Upper lobe of left lung (tissue), 6 donors: Measurements from ENCODE around the gene CDHR2. TPM values are rescaled to one million over a fixed set of nuclear protein-coding genes. Genes with fewer than 3 reads are reported as not detected.

ENCODE experiments used
- ATAC-seq, 2 donors: fragments of 200-7000 bp; cut with Tn5 transposase; one replicate each; pipeline ENCODE4 v1.9.1; 2022; ENCODE audit warnings: mild to moderate bottlenecking in 2 of 2, moderate library complexity in 2 of 2; ENCODE audit not compliant: low FRiP score in 2 of 2
- DNase-seq, 2 donors: peaks; one replicate each; pipeline ENCODE4 v3.0.0-alpha.2; 2019 to 2020
- H3K27ac ChIP-seq, 4 donors: fragments of 200-600 bp; sonication (generic); one replicate each; pipeline ENCODE4 v1.5.1; 2016 to 2019
- H3K27me3 ChIP-seq, 4 donors: fragments of 200-600 bp; sonication (generic); one replicate each; pipeline ENCODE4 v1.5.1; 2017 to 2019
- H3K36me3 ChIP-seq, 4 donors: fragments of 200-600 bp; sonication (generic); one replicate each; pipeline ENCODE4 v1.5.1; 2016 to 2019
- H3K4me1 ChIP-seq, 4 donors: fragments of 200-600 bp; sonication (generic); one replicate each; pipeline ENCODE4 v1.5.1; 2018 to 2019
- H3K4me3 ChIP-seq, 4 donors: fragments of 200-600 bp; sonication (generic); one replicate each; pipeline ENCODE4 v1.5.1; 2017 to 2019; ENCODE audit warnings: mild to moderate bottlenecking in 2 of 4, moderate library complexity in 1 of 4
- H3K9me3 ChIP-seq, 4 donors: fragments of 200-600 bp; sonication (generic); one replicate each; pipeline ENCODE4 v1.5.1; 2018 to 2019
- CTCF ChIP-seq, 6 experiments: fragments of 450-650 bp in 4 of 6; fragments of 200-600 bp in 2 of 6; sonication (generic) in 2 of 6; IDR thresholded peaks; one replicate each; pipeline ENCODE4 v1.5.1; 2016 to 2019; ENCODE audit warnings: antibody characterized with exemption in 6 of 6
- EP300 ChIP-seq, 4 donors: sonication (generic); formaldehyde crosslinking; IDR thresholded peaks; one replicate each; pipeline ENCODE4 v1.5.1; 2017; ENCODE audit warnings: antibody characterized with exemption in 4 of 4, control low read depth in 2 of 4
- POLR2A ChIP-seq, 4 donors: fragments of 450-650 bp; IDR thresholded peaks; one replicate each; pipeline ENCODE4 v1.5.1; 2016 to 2017; ENCODE audit warnings: antibody characterized with exemption in 4 of 4, mild to moderate bottlenecking in 2 of 4
- POLR2AphosphoS5 ChIP-seq, 2 donors: sonication (generic); formaldehyde crosslinking; IDR thresholded peaks; one replicate each; pipeline ENCODE4 v1.5.1; 2017; ENCODE audit warnings: antibody characterized with exemption in 2 of 2
- WGBS, 2 donors: methylation state at CpG; one replicate each; pipeline ENCODE4 v1.1.5; 2017 to 2018; 5-methylcytosine and 5-hydroxymethylcytosine counted together
- total RNA-seq, 6 donors: library from RNA; depleted of rRNA in 4 of 6; stranded (reverse); fragments of >200 nt in 4 of 6; gene quantifications; one replicate each; pipeline versions ENCODE4 v1.1.0 to v1.2.1, GENCODE V29; 2016 to 2021
- donor health status: DM: no; HTN: no; CAD: no; lungs with moderate emphysema.
- donor health status: DM: no; HTN: yes; CAD: no; lungs with severe emphysema.

CDHR2 gene
- total RNA-seq, 6 donors from 2014 or later = 0.30 to 0.34 TPM; not detected in 4

- no peak overlapping the region for H3K4me3 ChIP-seq
- peaks cover 0 to 37% (median 28%) of the 10 kb centered on the region in 4 donors for H3K27me3 ChIP-seq
- DNase-seq (no peak), ATAC-seq (no peak)
- H3K27ac ChIP-seq = no peak overlapping the region
- 57 to 63% methylated on average over 7 of the region's 7 CpGs for WGBS, 2 donors
- H3K9me3 ChIP-seq = no peaks in the 10 kb centered on the region
- no peaks in the 10 kb centered on the region for H3K36me3 ChIP-seq
- TF ChIP-seq POLR2AphosphoS5 (IDR thresholded peaks at IDR 0.05) (no peak), EP300 (IDR thresholded peaks at IDR 0.05) (no peak), POLR2A (IDR thresholded peaks at IDR 0.05) (no peak), CTCF (IDR thresholded peaks at IDR 0.05) (no peak)
- peaks cover 16 to 22% (median 18%) of the 10 kb centered on the region in 4 donors for H3K4me1 ChIP-seq
Measured at GRCh38 chr5:176616511-176616910, 67.4 kb downstream of the CDHR2 start.

GRCh38 chr5:176618783-176619182, 69.6 kb downstream of the CDHR2 start:
- peaks cover 0 to 43% (median 30%) of the 10 kb centered on the region in 4 donors for H3K27me3 ChIP-seq
- no peak overlapping the region for H3K27ac ChIP-seq
- no peaks in the 10 kb centered on the region for H3K9me3 ChIP-seq
- no peaks in the 10 kb centered on the region for H3K36me3 ChIP-seq
- no peak for DNase-seq
- no peak for TF ChIP-seq POLR2A (IDR thresholded peaks at IDR 0.05)
- no peak for TF ChIP-seq POLR2AphosphoS5 (IDR thresholded peaks at IDR 0.05)
- TF ChIP-seq CTCF (IDR thresholded peaks at IDR 0.05) = no peak
- no peak for TF ChIP-seq EP300 (IDR thresholded peaks at IDR 0.05)
- peak overlapping the region in 1 of 4 donors; percentile 6 for H3K4me3 ChIP-seq
- ATAC-seq = no peak
- WGBS, 2 donors = 22 to 50% methylated on average over 5 to 19 of the region's 19 CpGs
- H3K4me1 ChIP-seq = peaks cover 16 to 22% (median 18%) of the 10 kb centered on the region in 4 donors

- peak overlapping the region in 1 of 4 donors; percentile 6 for H3K4me3 ChIP-seq
- peak; percentile 24 to 62 for ATAC-seq
- H3K27ac ChIP-seq = no peak overlapping the region
- WGBS, 2 donors = 3 to 11% methylated on average over 5 to 18 of the region's 31 CpGs
- TF ChIP-seq CTCF (IDR thresholded peaks at IDR 0.05) (peak in 3 of 6 experiments; percentile 11 to 18 (median 14)), EP300 (IDR thresholded peaks at IDR 0.05) (no peak)
- H3K9me3 ChIP-seq = no peaks in the 10 kb centered on the region
- H3K36me3 ChIP-seq = no peaks in the 10 kb centered on the region
- H3K4me1 ChIP-seq = peaks cover 16 to 22% (median 18%) of the 10 kb centered on the region in 4 donors
- peaks cover 0 to 43% (median 30%) of the 10 kb centered on the region in 4 donors for H3K27me3 ChIP-seq
- peak; percentile 48 to 90 for DNase-seq
Measured at GRCh38 chr5:176619203-176619568, 70.0 kb downstream of the CDHR2 start.

- 9 to 36% methylated on average over 6 to 32 of the region's 59 CpGs for WGBS, 2 donors
- TF ChIP-seq EP300 (IDR thresholded peaks at IDR 0.05) = no peak
- peak in 1 of 6 experiments; percentile 1 for TF ChIP-seq CTCF (IDR thresholded peaks at IDR 0.05)
- TF ChIP-seq POLR2AphosphoS5 (IDR thresholded peaks at IDR 0.05) = no peak
- Histone ChIP-seq H3K36me3 (no peaks in the 10 kb centered on the region), H3K9me3 (no peaks in the 10 kb centered on the region), H3K27ac (no peak overlapping the region), H3K27me3 (peaks cover 0 to 43% (median 30%) of the 10 kb centered on the region in 4 donors), H3K4me1 (peaks cover 16 to 22% (median 18%) of the 10 kb centered on the region in 4 donors), H3K4me3 (peak overlapping the region in 2 of 4 donors; percentile 6 to 9)
- ATAC-seq (no peak), DNase-seq (peak in 1 of 2 donors; percentile 78)
Measured at GRCh38 chr5:176619569-176620332, 70.6 kb downstream of the CDHR2 start.
